ENCODE data around the gene PRKAA1. TPM values are rescaled to one million over a fixed set of nuclear protein-coding genes. Genes with fewer than 3 reads are reported as not detected.
"Not testable (repeated sequence)": the region's sequence is repeated elsewhere in the genome, so short reads cannot be mapped to it uniquely, and the experiment has no call there.

Gene PRKAA1
- total RNA-seq, 2 donors from 2014 or later: 77.4 to 118 TPM

- Histone ChIP-seq H3K9ac (ENCODE audit: low read depth in 2 of 2, low read length in 2 of 2) (no peak overlapping the region), H3K27ac (peak overlapping the region; percentile 68), H3K27me3 (no peaks in the 10 kb centered on the region), H3K9me3 (no peaks in the 10 kb centered on the region), H3K4me3 (no peak overlapping the region), H3K36me3 (no peaks in the 10 kb centered on the region), H3K4me1 (peaks cover 11% of the 10 kb centered on the region)
- no peak for DNase-seq
- intact Hi-C loops (cut with DNase I): loop anchor here (10.0 kb wide), 2 partner anchors 1019 to 1159 kb away; no protein-coding TSS in a partner anchor
- TF ChIP-seq CTCF (IDR thresholded peaks at IDR 0.05): no peak
These were observed 64.7 kb downstream of the PRKAA1 start for GRCh38 chr5:40733434-40733833.

GRCh38 chr5:40722497-40722911 is 75.7 kb downstream of the PRKAA1 start:
- DNase-seq; H3K36me3 ChIP-seq; H3K27ac ChIP-seq; H3K9me3 ChIP-seq; H3K9ac ChIP-seq (ENCODE audit: low read depth in 2 of 2, low read length in 2 of 2); H3K4me1 ChIP-seq; H3K4me3 ChIP-seq; H3K27me3 ChIP-seq; intact Hi-C loops (cut with DNase I): not testable (repeated sequence)

- intact Hi-C loops (cut with DNase I): no loop called here
- Histone ChIP-seq H3K36me3 (no peaks in the 10 kb centered on the region), H3K9ac (ENCODE audit: low read depth in 2 of 2, low read length in 2 of 2) (no peak overlapping the region), H3K9me3 (no peaks in the 10 kb centered on the region), H3K4me1 (no peaks in the 10 kb centered on the region), H3K27me3 (no peaks in the 10 kb centered on the region), H3K27ac (no peak overlapping the region), H3K4me3 (no peak overlapping the region)
- no peak for TF ChIP-seq CTCF (IDR thresholded peaks at IDR 0.05)
- DNase-seq: no peak
These were observed 78.1 kb downstream of the PRKAA1 start for GRCh38 chr5:40720069-40720468.

- intact Hi-C loops (cut with DNase I): no loop called here
These were observed 80.9 kb downstream of the PRKAA1 start for GRCh38 chr5:40717281-40717680.

GRCh38 chr5:40716590-40716989 is 81.6 kb downstream of the PRKAA1 start:
- no peak overlapping the region for H3K9ac ChIP-seq (ENCODE audit: low read depth in 2 of 2, low read length in 2 of 2)
- no peak overlapping the region for H3K4me3 ChIP-seq
- H3K27ac ChIP-seq: no peak overlapping the region
- intact Hi-C loops (cut with DNase I): no loop called here
- TF ChIP-seq CTCF (IDR thresholded peaks at IDR 0.05): no peak
- no peaks in the 10 kb centered on the region for H3K9me3 ChIP-seq
- no peaks in the 10 kb centered on the region for H3K27me3 ChIP-seq
- no peak for DNase-seq
- H3K4me1 ChIP-seq: no peaks in the 10 kb centered on the region
- H3K36me3 ChIP-seq: no peaks in the 10 kb centered on the region

More at GRCh38 chr5:40717281-40717680, 80.9 kb downstream of the PRKAA1 start:
- Histone ChIP-seq H3K27ac (no peak overlapping the region), H3K9ac (ENCODE audit: low read depth in 2 of 2, low read length in 2 of 2) (no peak overlapping the region), H3K9me3 (no peaks in the 10 kb centered on the region), H3K4me3 (no peak overlapping the region), H3K36me3 (no peaks in the 10 kb centered on the region), H3K4me1 (no peaks in the 10 kb centered on the region), H3K27me3 (no peaks in the 10 kb centered on the region)
- no peak for TF ChIP-seq CTCF (IDR thresholded peaks at IDR 0.05)
- DNase-seq: no peak

- no peak for TF ChIP-seq CTCF (IDR thresholded peaks at IDR 0.05)
- no peaks in the 10 kb centered on the region for H3K4me1 ChIP-seq
- H3K27me3 ChIP-seq: no peaks in the 10 kb centered on the region
- intact Hi-C loops (cut with DNase I): no loop called here
- no peak for DNase-seq
- H3K9me3 ChIP-seq: no peaks in the 10 kb centered on the region
- no peaks in the 10 kb centered on the region for H3K36me3 ChIP-seq
- no peak overlapping the region for H3K27ac ChIP-seq
- H3K4me3 ChIP-seq: no peak overlapping the region
- H3K9ac ChIP-seq (ENCODE audit: low read depth in 2 of 2, low read length in 2 of 2): no peak overlapping the region
These were observed 82.2 kb downstream of the PRKAA1 start for GRCh38 chr5:40716000-40716399.
